Activated CD8-positive, alpha-beta T cell treated with anti-CD3 and anti-CD28 coated beads for 36 hours (primary cell): Measurements from ENCODE around the gene NAALADL1. TPM values are rescaled to one million over a fixed set of nuclear protein-coding genes. Genes with fewer than 3 reads are reported as not detected.
A peak's percentile ranks its signal among the peaks of the same experiment; 100 is the strongest.

Source experiments
- ATAC-seq: fragments of 200-7000 bp; cut with Tn5 transposase; one replicate; pipeline ENCODE4 v1.10.0; 2021; ENCODE audit warnings: mild to moderate bottlenecking, moderate library complexity
- CTCF ChIA-PET: fragments of 350-600 bp; sonication (Branson Sonifier 250); formaldehyde crosslinking; loops from one replicate; lab custom pipeline; 2021; ENCODE audit warnings: antibody characterized with exemption; lab: Charles Lee
- POLR2A ChIA-PET: fragments of 350-600 bp; sonication (Branson Sonifier 250); formaldehyde crosslinking; loops from one replicate; lab custom pipeline; 2021; ENCODE audit warnings: antibody characterized with exemption; lab: Charles Lee
- DNase-seq: peaks from one replicate; pipeline ENCODE4 v3.0.0-alpha.2; 2020
- H3K27ac Mint-ChIP-seq: one replicate; pipeline ENCODE4 v1.8.0; 2021; ENCODE audit warnings: mild to moderate bottlenecking, mixed read lengths
- H3K27me3 Mint-ChIP-seq: one replicate; pipeline ENCODE4 v1.8.0; 2021; ENCODE audit warnings: mixed read lengths
- H3K36me3 Mint-ChIP-seq: one replicate; pipeline ENCODE4 v1.8.0; 2021; ENCODE audit warnings: low read depth, mixed read lengths
- H3K4me1 Mint-ChIP-seq: one replicate; pipeline ENCODE4 v1.8.0; 2021; ENCODE audit warnings: low read depth, mixed read lengths
- H3K4me3 Mint-ChIP-seq: one replicate; pipeline ENCODE4 v1.8.0; 2021; ENCODE audit warnings: mild to moderate bottlenecking, moderate library complexity, mixed read lengths
- H3K9me3 Mint-ChIP-seq: one replicate; pipeline ENCODE4 v1.8.0; 2021; ENCODE audit warnings: mixed read lengths
- intact Hi-C: fragments of 100-400 bp; cut with micrococcal nuclease; formaldehyde crosslinking; loops from one replicate; pipeline ENCODE4 v1.10.0; 2022
- total RNA-seq, 2 experiments: library from RNA; stranded (reverse); gene quantifications; one replicate each; pipeline ENCODE4 v1.2.3, GENCODE V29; 2021
- TF ChIP-seq, protein P1 (sequence below): fragments of 200-600 bp; IDR thresholded peaks from one replicate; pipeline ENCODE4 v1.8.0; 2022; ENCODE audit warnings: antibody characterized with exemption, mild to moderate bottlenecking

NAALADL1 gene
- total RNA-seq, 2 experiments from 2014 or later = 6.6 to 7.6 TPM

DNA sequence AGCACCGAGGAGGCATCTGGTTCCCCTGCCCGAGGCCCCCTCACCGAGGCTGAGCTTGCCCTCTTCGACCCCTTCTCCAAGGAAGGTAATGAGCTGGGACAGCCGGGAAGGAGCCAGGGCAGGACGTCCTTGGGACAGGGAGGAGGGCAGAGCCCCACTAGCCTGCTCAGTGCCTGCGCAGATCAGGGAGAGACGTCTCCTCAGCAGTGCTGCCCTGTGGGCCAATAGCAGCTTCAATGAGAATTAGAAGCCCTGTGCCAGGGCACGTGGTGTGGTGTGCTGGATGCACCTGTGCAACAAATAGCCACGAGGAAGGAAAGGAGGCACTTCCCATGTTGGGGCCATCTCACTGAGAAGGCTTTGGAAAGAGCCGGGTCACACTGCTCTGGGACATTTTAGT, 22.8 kb downstream of the NAALADL1 start:
- intact Hi-C loops = no loop called here
- no peak for ATAC-seq
- Mint-ChIP-seq H3K27me3 (no peaks in the 10 kb centered on the region), H3K4me1 (peaks cover 1% of the 10 kb centered on the region), H3K9me3 (no peaks in the 10 kb centered on the region), H3K4me3 (no peak overlapping the region), H3K36me3 (no peaks in the 10 kb centered on the region), H3K27ac (no peak overlapping the region)
- CTCF ChIA-PET = interaction anchor here (1.3 kb wide), 1 partner anchor 81 kb away, joined by 4 read pairs; no protein-coding TSS in a partner anchor
- DNase-seq = no peak
- TF ChIP-seq, protein P1, sequence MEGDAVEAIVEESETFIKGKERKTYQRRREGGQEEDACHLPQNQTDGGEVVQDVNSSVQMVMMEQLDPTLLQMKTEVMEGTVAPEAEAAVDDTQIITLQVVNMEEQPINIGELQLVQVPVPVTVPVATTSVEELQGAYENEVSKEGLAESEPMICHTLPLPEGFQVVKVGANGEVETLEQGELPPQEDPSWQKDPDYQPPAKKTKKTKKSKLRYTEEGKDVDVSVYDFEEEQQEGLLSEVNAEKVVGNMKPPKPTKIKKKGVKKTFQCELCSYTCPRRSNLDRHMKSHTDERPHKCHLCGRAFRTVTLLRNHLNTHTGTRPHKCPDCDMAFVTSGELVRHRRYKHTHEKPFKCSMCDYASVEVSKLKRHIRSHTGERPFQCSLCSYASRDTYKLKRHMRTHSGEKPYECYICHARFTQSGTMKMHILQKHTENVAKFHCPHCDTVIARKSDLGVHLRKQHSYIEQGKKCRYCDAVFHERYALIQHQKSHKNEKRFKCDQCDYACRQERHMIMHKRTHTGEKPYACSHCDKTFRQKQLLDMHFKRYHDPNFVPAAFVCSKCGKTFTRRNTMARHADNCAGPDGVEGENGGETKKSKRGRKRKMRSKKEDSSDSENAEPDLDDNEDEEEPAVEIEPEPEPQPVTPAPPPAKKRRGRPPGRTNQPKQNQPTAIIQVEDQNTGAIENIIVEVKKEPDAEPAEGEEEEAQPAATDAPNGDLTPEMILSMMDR = no peak
- POLR2A ChIA-PET = interaction anchor here (0.7 to 0.9 kb wide), 2 partner anchors 21 to 61 kb away, joined by 3 read pairs; partner anchors contain the start of genes ARL2 and VPS51

DNA sequence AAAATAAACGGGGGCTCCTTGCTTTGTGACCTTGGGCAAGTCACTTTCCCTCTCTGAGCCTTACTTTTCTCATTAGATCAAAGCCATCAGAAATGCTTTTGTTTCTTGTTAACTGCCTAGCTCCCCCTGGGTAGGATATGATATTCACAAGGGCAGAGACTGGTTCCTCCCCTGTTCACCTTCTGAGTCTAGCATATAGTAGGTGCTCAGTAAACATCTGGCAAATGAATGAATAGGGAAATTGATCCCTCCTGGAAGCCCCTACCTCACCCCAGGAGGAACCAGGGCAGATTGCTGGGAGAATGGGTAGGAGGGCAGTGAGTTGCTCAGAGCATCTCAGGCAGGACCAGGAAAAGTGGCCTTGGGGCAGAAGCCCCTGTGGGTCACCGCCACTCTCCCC, 23.9 kb downstream of the NAALADL1 start:
- Mint-ChIP-seq H3K4me3 (no peak overlapping the region), H3K27me3 (no peaks in the 10 kb centered on the region), H3K4me1 (no peaks in the 10 kb centered on the region), H3K36me3 (no peaks in the 10 kb centered on the region), H3K9me3 (no peaks in the 10 kb centered on the region), H3K27ac (no peak overlapping the region)
- intact Hi-C loops = no loop called here
- ChIA-PET CTCF (no interaction called here), POLR2A (no interaction called here)
- DNase-seq = no peak
- ATAC-seq = no peak
- TF ChIP-seq, protein P1 = no peak

DNA sequence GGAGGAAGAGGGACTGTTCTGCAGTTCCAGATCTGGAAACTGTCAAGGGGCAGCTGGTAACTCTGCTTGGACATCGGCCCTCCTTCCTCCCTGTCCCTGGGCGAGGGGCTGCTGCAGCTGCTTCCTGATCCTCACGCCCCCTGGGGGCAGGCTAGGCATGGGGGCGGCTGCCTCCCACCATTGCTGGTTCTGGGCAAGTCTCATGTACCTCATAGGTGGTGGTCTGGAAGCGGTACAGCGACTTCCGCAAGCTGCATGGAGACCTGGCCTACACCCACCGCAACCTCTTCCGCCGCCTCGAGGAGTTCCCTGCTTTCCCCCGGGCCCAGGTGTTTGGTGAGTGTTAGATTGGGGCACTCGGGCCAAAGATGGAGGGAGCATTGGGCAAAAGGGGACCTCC, 26.1 kb downstream of the NAALADL1 start:
- H3K4me3 Mint-ChIP-seq = no peak overlapping the region
- ChIA-PET POLR2A (interaction anchor here (1.1 to 2.2 kb wide), 2 partner anchors 9 to 18 kb away, joined by 3 to 5 read pairs; partner anchors contain the start of genes ARL2 and SAC3D1), CTCF (interaction anchor here (1.3 to 2.4 kb wide), 3 partner anchors 8 to 184 kb away, joined by 4 to 9 read pairs (median 6); partner anchors contain the start of gene ARL2)
- H3K36me3 Mint-ChIP-seq = no peaks in the 10 kb centered on the region
- H3K9me3 Mint-ChIP-seq = no peaks in the 10 kb centered on the region
- H3K27ac Mint-ChIP-seq = no peak overlapping the region
- ATAC-seq (no peak), DNase-seq (no peak)
- peaks cover 9% of the 10 kb centered on the region for H3K4me1 Mint-ChIP-seq
- H3K27me3 Mint-ChIP-seq = no peaks in the 10 kb centered on the region
- intact Hi-C loops = no loop called here
- TF ChIP-seq, protein P1 = no peak

DNA sequence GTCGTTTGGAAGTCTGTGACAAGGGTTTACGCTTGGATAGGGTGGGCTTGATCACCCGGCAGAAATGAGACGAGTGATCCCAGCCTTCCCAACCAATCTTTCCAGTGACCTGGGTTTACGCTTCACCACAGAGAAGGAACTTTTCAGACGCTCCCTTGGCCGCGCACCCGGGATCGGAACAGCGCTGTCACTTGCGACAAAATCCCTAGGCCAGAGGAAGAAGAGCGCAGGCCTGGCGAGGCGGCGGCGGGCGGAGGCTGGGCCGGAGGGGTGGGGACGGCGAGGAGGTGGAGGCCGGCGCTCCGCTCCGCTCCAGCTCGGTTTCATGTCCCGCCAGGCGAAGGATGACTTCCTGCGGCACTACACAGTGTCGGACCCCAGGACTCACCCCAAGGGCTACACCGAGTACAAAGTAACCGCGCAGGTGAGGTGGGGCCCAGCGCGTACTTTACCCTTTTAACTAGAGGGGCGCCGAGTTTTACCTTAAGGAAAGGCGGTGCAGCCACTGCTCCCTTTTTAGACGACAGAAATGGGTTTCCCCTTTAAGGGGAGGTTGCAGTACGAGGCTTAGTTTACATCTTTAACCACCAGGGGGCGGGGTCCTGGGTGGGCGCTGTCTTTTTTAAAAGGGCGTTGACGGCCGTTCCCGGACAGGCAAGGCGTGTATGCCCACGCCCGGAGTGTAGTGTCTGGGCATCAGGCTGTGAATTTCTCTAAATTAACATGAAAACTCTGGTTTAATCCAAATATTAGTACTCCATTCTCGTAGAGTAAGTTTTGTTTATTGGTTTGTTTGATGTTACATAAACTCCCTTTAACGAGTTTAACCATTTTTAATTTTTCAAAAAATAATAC, 30.9 kb downstream of the NAALADL1 start, which contains the start of gene SNX15:
Gene SNX15 (plus strand): TSS at position 227 of the 855 bp plus-strand sequence. CDS start 99 bp downstream, at position 326.
- Mint-ChIP-seq H3K9me3 (no peaks in the 10 kb centered on the region), H3K36me3 (no peaks in the 10 kb centered on the region), H3K27me3 (no peaks in the 10 kb centered on the region), H3K4me1 (peaks cover 13% of the 10 kb centered on the region), H3K4me3 (peak within 1 kb of the TSS; percentile 74), H3K27ac (peak within 1 kb of the TSS; percentile 81)
- peak; percentile 96 for DNase-seq
- TF ChIP-seq, protein P1 = peak; percentile 80
- intact Hi-C loops = no loop called here
- ChIA-PET POLR2A (interaction anchor here (0.6 to 4.9 kb wide), 9 partner anchors 10 to 288 kb away, joined by 3 to 38 read pairs (median 4); partner anchors contain the start of genes ARL2, CDCA5 and SAC3D1), CTCF (interaction anchor here (0.9 to 3.7 kb wide), 12 partner anchors 10 to 285 kb away, joined by 3 to 37 read pairs (median 3); partner anchors contain the start of genes ARL2, SAC3D1, VPS51 and ZNHIT2)
- ATAC-seq = peak; percentile 94
